Esophagus squamous epithelium (tissue), 4 donors: Measurements from ENCODE around the gene NXF1.

Source experiments
- POLR2A ChIP-seq, 4 donors: fragments of 450-650 bp; IDR thresholded peaks; one replicate each; pipeline ENCODE4 v1.6.1; 2017; ENCODE audit warnings: antibody characterized with exemption in 4 of 4, mild to moderate bottlenecking in 4 of 4, moderate library complexity in 3 of 4
- TF ChIP-seq, protein P1 (sequence below), 6 experiments: fragments of 450-650 bp in 4 of 6; fragments of 200-600 bp in 2 of 6; sonication (generic) in 2 of 6; IDR thresholded peaks; one replicate each; pipeline ENCODE4 v1.5.1; 2016 to 2019; ENCODE audit warnings: antibody characterized with exemption in 6 of 6, mild to moderate bottlenecking in 4 of 6, moderate library complexity in 4 of 6

DNA sequence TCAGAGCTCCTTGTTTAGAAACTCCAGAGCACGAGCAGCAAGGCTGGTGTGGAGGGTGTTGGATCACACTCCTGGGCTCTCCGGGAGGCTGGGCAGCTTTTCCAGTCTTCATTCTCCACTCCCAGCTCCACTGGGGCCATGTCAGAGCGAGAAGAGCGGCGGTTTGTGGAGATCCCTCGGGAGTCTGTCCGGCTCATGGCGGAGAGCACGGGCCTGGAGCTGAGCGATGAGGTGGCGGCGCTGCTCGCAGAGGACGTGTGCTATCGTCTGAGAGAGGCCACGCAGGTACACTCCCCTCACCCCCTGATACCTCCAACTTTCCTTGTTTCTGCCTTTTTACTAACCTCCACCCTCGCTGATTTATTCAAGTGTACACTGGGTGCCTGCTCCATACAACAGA is 29.6 kb downstream of the NXF1 start:
- TF ChIP-seq, protein P1, sequence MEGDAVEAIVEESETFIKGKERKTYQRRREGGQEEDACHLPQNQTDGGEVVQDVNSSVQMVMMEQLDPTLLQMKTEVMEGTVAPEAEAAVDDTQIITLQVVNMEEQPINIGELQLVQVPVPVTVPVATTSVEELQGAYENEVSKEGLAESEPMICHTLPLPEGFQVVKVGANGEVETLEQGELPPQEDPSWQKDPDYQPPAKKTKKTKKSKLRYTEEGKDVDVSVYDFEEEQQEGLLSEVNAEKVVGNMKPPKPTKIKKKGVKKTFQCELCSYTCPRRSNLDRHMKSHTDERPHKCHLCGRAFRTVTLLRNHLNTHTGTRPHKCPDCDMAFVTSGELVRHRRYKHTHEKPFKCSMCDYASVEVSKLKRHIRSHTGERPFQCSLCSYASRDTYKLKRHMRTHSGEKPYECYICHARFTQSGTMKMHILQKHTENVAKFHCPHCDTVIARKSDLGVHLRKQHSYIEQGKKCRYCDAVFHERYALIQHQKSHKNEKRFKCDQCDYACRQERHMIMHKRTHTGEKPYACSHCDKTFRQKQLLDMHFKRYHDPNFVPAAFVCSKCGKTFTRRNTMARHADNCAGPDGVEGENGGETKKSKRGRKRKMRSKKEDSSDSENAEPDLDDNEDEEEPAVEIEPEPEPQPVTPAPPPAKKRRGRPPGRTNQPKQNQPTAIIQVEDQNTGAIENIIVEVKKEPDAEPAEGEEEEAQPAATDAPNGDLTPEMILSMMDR (IDR thresholded peaks at IDR 0.05): no peak
- no peak for TF ChIP-seq POLR2A (IDR thresholded peaks at IDR 0.05)
